GM12873 (cell line): ENCODE results near the gene SLC13A5.

Source experiments
- TF ChIP-seq, protein P1 (sequence below): IDR thresholded peaks from 2 replicates; pipeline ENCODE4 v1.5.1; 2012; ENCODE audit warnings: low read depth, mild to moderate bottlenecking, moderate library complexity, low read length, control low read depth; ENCODE audit not compliant: insufficient read depth; ENCODE audit errors: missing control alignments

Gene SLC13A5

DNA sequence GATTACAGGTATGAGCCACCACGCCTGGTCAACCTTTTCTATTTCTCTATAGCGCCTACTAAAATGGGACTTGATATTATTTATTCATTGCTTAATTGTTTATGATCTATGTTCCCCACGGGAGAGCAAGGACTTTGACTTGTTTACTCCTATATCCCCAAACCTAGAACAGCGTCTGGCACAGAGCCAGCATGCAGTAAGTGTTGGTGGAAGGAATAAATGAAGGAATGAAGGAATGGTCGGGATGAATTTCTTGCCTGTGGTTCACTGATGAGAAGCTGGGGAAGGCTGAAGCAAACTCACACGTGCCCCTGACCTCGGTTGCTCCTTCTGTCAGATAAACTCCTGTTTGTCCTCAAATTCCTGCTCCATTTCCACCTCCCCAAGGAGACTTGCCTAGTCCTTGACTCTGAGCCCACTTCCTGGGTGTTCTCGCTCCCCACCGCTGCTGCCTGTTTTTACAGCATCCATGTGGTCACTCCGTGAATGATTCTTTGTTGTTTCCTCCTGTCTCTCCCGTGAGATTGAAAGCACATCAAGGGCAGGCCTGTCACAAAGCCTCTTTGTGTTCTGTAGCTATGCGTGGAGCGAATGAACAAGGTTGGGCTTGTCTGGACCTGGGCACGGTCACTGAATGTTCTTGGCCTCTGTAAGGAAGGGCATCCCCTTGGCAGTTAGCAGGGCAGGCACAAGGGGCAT is 44.3 kb downstream of the SLC13A5 start:
- TF ChIP-seq, protein P1, sequence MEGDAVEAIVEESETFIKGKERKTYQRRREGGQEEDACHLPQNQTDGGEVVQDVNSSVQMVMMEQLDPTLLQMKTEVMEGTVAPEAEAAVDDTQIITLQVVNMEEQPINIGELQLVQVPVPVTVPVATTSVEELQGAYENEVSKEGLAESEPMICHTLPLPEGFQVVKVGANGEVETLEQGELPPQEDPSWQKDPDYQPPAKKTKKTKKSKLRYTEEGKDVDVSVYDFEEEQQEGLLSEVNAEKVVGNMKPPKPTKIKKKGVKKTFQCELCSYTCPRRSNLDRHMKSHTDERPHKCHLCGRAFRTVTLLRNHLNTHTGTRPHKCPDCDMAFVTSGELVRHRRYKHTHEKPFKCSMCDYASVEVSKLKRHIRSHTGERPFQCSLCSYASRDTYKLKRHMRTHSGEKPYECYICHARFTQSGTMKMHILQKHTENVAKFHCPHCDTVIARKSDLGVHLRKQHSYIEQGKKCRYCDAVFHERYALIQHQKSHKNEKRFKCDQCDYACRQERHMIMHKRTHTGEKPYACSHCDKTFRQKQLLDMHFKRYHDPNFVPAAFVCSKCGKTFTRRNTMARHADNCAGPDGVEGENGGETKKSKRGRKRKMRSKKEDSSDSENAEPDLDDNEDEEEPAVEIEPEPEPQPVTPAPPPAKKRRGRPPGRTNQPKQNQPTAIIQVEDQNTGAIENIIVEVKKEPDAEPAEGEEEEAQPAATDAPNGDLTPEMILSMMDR: no peak

GRCh38 chr17:6668219-6668618 is 45.0 kb downstream of the SLC13A5 start:
- TF ChIP-seq, protein P1: no peak

DNA sequence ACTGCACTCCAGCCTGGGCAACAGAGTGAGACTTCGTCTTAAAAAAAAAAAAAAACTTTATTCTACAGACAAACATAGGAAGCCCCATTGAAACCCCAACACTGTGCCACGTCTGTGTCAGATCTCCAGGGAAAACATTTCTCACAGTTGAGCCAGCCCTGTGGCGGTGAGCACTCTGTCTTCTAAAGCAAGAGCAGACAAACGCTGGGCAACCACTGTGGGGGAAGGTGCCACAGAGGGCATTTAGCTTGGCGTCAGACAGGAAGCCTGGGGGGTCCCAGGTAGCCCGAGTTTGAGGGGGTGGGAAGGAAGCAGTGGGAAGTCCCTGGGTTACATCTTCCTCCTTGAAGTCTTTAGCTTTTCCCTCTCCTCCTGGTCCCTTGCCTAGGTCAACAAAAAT is 45.7 kb downstream of the SLC13A5 start:
- TF ChIP-seq, protein P1: no peak

- TF ChIP-seq, protein P1: no peak
Observed at GRCh38 chr17:6666557-6666956, 46.6 kb downstream of the SLC13A5 start.

DNA sequence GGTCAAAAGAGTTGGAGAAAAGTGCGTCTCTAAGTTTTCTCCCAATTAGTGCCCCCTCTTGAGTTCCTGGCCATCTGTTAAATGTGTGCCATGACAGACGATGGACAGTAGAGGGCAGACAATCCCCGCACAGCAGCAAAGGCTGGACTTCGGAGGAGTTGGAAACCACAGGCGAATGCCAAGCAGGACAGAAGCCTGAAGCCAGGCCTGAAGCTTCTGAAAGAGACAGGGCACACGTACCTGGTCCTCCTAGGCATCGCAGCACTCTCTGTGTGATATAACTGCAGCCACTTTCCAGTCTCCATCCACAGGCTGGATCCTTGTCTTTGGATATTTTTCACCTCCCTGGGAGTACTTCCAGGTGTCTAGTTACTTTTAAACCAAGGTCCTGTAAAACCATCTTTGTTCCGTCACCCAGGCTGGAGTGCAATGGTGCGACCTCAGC is 47.1 kb downstream of the SLC13A5 start:
- TF ChIP-seq, protein P1: peak; percentile 89

GRCh38 chr17:6661464-6661848 is 51.7 kb downstream of the SLC13A5 start:
- TF ChIP-seq, protein P1: no peak

GRCh38 chr17:6660805-6661463 is 52.2 kb downstream of the SLC13A5 start:
- TF ChIP-seq, protein P1: no peak
